SK-N-SH (cell line): Measurements from ENCODE around the gene MTA2.

Source experiments
- ELF1 ChIP-seq: IDR thresholded peaks from 2 replicates; pipeline ENCODE4 v1.4.0; 2012
- EP300 ChIP-seq, 2 experiments: IDR thresholded peaks; 2 replicates each; pipeline versions ENCODE4 v1.4.0 to v1.6.1; 2012; ENCODE audit warnings: borderline replicate concordance in 1 of 2, low read depth in 1 of 2, low read length in 1 of 2
- EZH2phosphoT487 ChIP-seq: fragments of 200-600 bp; sonication (generic); IDR thresholded peaks from 2 replicates; pipeline ENCODE4 v1.6.1; 2017; ENCODE audit warnings: low read depth, mixed run types, mild to moderate bottlenecking, antibody characterized with exemption, moderate library complexity, borderline replicate concordance
- POLR2AphosphoS5 ChIP-seq: IDR thresholded peaks from 2 replicates; pipeline ENCODE4 v1.6.1; 2012; ENCODE audit warnings: low read depth, low read length
- RAD21 ChIP-seq: IDR thresholded peaks from 2 replicates; pipeline ENCODE4 v1.6.1; 2012; ENCODE audit warnings: mild to moderate bottlenecking, low read length
- SMC3 ChIP-seq: IDR thresholded peaks from 2 replicates; pipeline ENCODE4 v1.6.1; 2012; ENCODE audit warnings: low read depth, low read length, improper control_type of control experiment
- TAF1 ChIP-seq: IDR thresholded peaks from 2 replicates; pipeline ENCODE4 v1.6.1; 2012; ENCODE audit warnings: low read depth, mild to moderate bottlenecking, low read length, moderate library complexity, borderline replicate concordance
- TF ChIP-seq, protein P1 (sequence below): fragments of 200-600 bp; sonication (generic); IDR thresholded peaks from 2 replicates; pipeline ENCODE4 v1.6.1; 2017; ENCODE audit warnings: antibody characterized with exemption, mild to moderate bottlenecking, moderate library complexity
- TF ChIP-seq, protein P2 (sequence below): IDR thresholded peaks from 2 replicates; pipeline ENCODE4 v1.6.1; 2012; ENCODE audit warnings: mild to moderate bottlenecking, low read depth, low read length, moderate library complexity
- TF ChIP-seq, protein P3 (sequence below): IDR thresholded peaks from 2 replicates; pipeline ENCODE4 v1.4.0; 2012; ENCODE audit warnings: low read depth
- TF ChIP-seq, protein P4 (sequence below): fragments of 150-350 bp; IDR thresholded peaks from 2 replicates; pipeline ENCODE4 v1.6.1; 2017; ENCODE audit warnings: antibody characterized with exemption, low read length, low read depth, borderline replicate concordance

DNA sequence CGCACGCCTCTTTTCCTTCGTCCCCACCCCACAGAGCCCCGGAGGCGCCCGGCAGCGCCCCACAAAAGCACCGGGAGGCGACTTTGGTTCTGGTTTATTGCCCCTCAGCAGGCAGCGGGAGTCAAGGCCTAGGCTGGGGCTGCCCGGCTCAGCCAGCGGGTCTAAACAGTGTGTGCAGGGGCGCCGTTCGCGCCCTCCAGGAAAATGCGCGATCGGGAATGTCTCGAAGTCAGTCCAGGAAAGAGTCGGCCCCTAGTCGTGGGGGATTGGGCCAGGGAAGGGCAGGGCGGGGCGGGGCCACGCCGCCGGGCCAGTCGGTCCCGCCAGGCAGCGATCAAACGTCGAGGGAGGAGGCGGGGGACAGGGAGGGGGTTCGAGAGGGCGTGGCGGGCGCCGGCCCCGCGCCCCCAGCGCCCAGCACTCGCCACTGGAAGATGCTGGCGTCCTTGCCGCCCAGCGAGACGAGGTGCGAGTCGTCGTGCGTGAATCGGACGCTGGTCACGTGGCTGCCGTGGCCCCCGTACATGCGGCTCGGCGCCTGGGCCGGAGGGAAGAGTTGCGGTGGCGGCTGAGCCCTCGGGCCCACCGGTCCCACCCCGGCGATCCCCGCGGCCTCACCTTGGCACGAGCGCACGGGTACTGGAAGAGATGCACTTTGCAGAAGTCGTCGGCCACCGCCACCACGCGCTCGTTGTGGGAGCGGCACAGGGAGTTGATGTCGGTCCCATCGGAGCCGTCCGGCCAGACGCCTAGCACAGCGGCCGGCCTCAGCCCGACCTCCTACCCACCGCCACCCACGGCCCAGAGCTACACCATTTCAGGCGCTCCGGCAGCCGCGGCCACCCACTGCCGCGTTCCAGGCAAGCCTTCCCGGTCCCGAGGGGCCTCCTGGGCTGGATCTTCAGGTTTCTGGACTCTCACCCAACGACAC lies 741 bp upstream of the MTA2 start:
- TF ChIP-seq, protein P1, sequence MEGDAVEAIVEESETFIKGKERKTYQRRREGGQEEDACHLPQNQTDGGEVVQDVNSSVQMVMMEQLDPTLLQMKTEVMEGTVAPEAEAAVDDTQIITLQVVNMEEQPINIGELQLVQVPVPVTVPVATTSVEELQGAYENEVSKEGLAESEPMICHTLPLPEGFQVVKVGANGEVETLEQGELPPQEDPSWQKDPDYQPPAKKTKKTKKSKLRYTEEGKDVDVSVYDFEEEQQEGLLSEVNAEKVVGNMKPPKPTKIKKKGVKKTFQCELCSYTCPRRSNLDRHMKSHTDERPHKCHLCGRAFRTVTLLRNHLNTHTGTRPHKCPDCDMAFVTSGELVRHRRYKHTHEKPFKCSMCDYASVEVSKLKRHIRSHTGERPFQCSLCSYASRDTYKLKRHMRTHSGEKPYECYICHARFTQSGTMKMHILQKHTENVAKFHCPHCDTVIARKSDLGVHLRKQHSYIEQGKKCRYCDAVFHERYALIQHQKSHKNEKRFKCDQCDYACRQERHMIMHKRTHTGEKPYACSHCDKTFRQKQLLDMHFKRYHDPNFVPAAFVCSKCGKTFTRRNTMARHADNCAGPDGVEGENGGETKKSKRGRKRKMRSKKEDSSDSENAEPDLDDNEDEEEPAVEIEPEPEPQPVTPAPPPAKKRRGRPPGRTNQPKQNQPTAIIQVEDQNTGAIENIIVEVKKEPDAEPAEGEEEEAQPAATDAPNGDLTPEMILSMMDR, result no peak
- TF ChIP-seq, protein P2, sequence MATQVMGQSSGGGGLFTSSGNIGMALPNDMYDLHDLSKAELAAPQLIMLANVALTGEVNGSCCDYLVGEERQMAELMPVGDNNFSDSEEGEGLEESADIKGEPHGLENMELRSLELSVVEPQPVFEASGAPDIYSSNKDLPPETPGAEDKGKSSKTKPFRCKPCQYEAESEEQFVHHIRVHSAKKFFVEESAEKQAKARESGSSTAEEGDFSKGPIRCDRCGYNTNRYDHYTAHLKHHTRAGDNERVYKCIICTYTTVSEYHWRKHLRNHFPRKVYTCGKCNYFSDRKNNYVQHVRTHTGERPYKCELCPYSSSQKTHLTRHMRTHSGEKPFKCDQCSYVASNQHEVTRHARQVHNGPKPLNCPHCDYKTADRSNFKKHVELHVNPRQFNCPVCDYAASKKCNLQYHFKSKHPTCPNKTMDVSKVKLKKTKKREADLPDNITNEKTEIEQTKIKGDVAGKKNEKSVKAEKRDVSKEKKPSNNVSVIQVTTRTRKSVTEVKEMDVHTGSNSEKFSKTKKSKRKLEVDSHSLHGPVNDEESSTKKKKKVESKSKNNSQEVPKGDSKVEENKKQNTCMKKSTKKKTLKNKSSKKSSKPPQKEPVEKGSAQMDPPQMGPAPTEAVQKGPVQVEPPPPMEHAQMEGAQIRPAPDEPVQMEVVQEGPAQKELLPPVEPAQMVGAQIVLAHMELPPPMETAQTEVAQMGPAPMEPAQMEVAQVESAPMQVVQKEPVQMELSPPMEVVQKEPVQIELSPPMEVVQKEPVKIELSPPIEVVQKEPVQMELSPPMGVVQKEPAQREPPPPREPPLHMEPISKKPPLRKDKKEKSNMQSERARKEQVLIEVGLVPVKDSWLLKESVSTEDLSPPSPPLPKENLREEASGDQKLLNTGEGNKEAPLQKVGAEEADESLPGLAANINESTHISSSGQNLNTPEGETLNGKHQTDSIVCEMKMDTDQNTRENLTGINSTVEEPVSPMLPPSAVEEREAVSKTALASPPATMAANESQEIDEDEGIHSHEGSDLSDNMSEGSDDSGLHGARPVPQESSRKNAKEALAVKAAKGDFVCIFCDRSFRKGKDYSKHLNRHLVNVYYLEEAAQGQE, result no peak
- TF ChIP-seq RAD21 (no peak), ELF1 (no peak), EZH2phosphoT487 (no peak), TAF1 (no peak), SMC3 (no peak), EP300 (IDR thresholded peaks at IDR 0.05; ENCODE audit: borderline replicate concordance in 1 of 2, low read depth in 1 of 2, low read length in 1 of 2) (no peak), POLR2AphosphoS5 (no peak)
- TF ChIP-seq, protein P3, sequence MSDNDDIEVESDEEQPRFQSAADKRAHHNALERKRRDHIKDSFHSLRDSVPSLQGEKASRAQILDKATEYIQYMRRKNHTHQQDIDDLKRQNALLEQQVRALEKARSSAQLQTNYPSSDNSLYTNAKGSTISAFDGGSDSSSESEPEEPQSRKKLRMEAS, result no peak
- TF ChIP-seq, protein P4, sequence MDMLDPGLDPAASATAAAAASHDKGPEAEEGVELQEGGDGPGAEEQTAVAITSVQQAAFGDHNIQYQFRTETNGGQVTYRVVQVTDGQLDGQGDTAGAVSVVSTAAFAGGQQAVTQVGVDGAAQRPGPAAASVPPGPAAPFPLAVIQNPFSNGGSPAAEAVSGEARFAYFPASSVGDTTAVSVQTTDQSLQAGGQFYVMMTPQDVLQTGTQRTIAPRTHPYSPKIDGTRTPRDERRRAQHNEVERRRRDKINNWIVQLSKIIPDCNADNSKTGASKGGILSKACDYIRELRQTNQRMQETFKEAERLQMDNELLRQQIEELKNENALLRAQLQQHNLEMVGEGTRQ, result no peak
